H1 (cell line): Measurements from ENCODE around the gene ITPR1. TPM values are rescaled to one million over a fixed set of nuclear protein-coding genes. Genes with fewer than 3 reads are reported as not detected.

Experiments
- CTCF ChIA-PET: fragments of 300-600 bp; sonication (Branson Sonifier 250); formaldehyde crosslinking; loops from one replicate; lab custom pipeline; 2021; ENCODE audit not compliant: partially characterized antibody; lab: Charles Lee
- POLR2A ChIA-PET: fragments of 300-600 bp; sonication (Branson Sonifier 250); formaldehyde crosslinking; loops from one replicate; lab custom pipeline; 2021; ENCODE audit warnings: inconsistent platforms; ENCODE audit not compliant: partially characterized antibody; lab: Charles Lee
- DNase-seq, 2 experiments: peaks; one replicate each; pipeline versions ENCODE4 v3.0.0 to v3.0.0-alpha.2; 2010 to 2022; ENCODE audit warnings: low spot score in 2 of 2, low read depth in 1 of 2, mixed read lengths in 1 of 2
- FAIRE-seq: peaks from 2 replicates; lab custom pipeline; 2011; peaks lifted over from hg19 to GRCh38; lab: Jason Lieb, UNC
- H2AFZ ChIP-seq: 2 replicates; pipeline ENCODE4 v1.8.1; 2012; ENCODE audit warnings: low read length, inconsistent platforms
- H2AK5ac ChIP-seq: 2 replicates; pipeline ENCODE4 v1.6.1; 2013; ENCODE audit warnings: low read depth, low read length
- H2BK120ac ChIP-seq: replicated peaks from 2 replicates; pipeline ENCODE3; 2013; ENCODE audit warnings: low read depth, low read length, inconsistent platforms
- H2BK12ac ChIP-seq: 2 replicates; pipeline ENCODE4 v1.6.1; 2013; ENCODE audit warnings: low read depth, low read length
- H2BK15ac ChIP-seq: 2 replicates; pipeline ENCODE4 v1.6.1; 2013; ENCODE audit warnings: low read length
- H2BK20ac ChIP-seq: 2 replicates; pipeline ENCODE4 v1.6.1; 2013; ENCODE audit warnings: low read length
- H2BK5ac ChIP-seq: 2 replicates; pipeline ENCODE4 v1.6.1; 2013; ENCODE audit warnings: low read depth, low read length
- H3K14ac ChIP-seq: 2 replicates; pipeline ENCODE4 v1.6.1; 2013; ENCODE audit warnings: inconsistent platforms; ENCODE audit not compliant: insufficient read length
- H3K18ac ChIP-seq: 2 replicates; pipeline ENCODE4 v1.6.1; 2013; ENCODE audit warnings: low read length; ENCODE audit errors: extremely low read depth
- H3K23ac ChIP-seq: 2 replicates; pipeline ENCODE4 v1.6.1; 2013; ENCODE audit warnings: inconsistent platforms; ENCODE audit not compliant: insufficient read length
- H3K23me2 ChIP-seq: 2 replicates; pipeline ENCODE4 v1.6.1; 2013; ENCODE audit warnings: low read depth, low read length
- H3K27ac ChIP-seq: 2 replicates; pipeline ENCODE4 v1.6.1; 2011; ENCODE audit warnings: low read depth, low read length, inconsistent platforms
- H3K27me3 ChIP-seq, 4 experiments: replicated peaks in 1 of 4; 1 replicate in 1 of 4; 2 replicates in 3 of 4; pipeline versions ENCODE4 v1.6.1 to v1.8.1; 2011 to 2013; ENCODE audit warnings: low read length in 3 of 4, mild to moderate bottlenecking in 3 of 4, inconsistent platforms in 2 of 4, mixed read lengths in 2 of 4, moderate library complexity in 1 of 4; ENCODE audit not compliant: control insufficient read depth in 3 of 4, insufficient read depth in 3 of 4; ENCODE audit errors: extremely low read depth in 1 of 4
- H3K36me3 ChIP-seq, 4 experiments: 2 replicates each; pipeline versions ENCODE4 v1.6.1 to v1.8.1; 2011 to 2013; ENCODE audit warnings: mild to moderate bottlenecking in 4 of 4, low read length in 3 of 4, moderate library complexity in 2 of 4, control low read depth in 1 of 4, inconsistent platforms in 1 of 4; ENCODE audit not compliant: insufficient read depth in 4 of 4, control insufficient read depth in 2 of 4
- H3K4ac ChIP-seq: replicated peaks from 2 replicates; pipeline ENCODE3; 2013; ENCODE audit warnings: low read length, low read depth, mixed read lengths, inconsistent platforms; ENCODE audit not compliant: insufficient read length
- H3K4me1 ChIP-seq, 4 experiments: replicated peaks in 1 of 4; 1 replicate in 1 of 4; 2 replicates in 3 of 4; pipeline versions ENCODE4 v1.6.1 to v1.8.1; 2011 to 2013; ENCODE audit warnings: low read length in 3 of 4, inconsistent platforms in 2 of 4, mixed read lengths in 1 of 4; ENCODE audit not compliant: insufficient read depth in 4 of 4, control insufficient read depth in 3 of 4
- H3K4me2 ChIP-seq, 2 experiments: 2 replicates each; pipeline versions ENCODE4 v1.6.1 to v1.8.1; 2011 to 2013; ENCODE audit warnings: low read depth in 2 of 2, low read length in 2 of 2, control low read depth in 1 of 2, inconsistent platforms in 1 of 2, mild to moderate bottlenecking in 1 of 2; ENCODE audit not compliant: insufficient read depth in 1 of 2
- H3K4me3 ChIP-seq, 4 experiments: fragments of 200-600, 300-600 bp in 1 of 4; sonication (generic), shearing (Covaris generic), sonication (Bioruptor Twin) in 1 of 4; 2 replicates each; pipeline versions ENCODE4 v1.5.1 to v1.8.1; 2011 to 2016; ENCODE audit warnings: low read length in 4 of 4, low read depth in 3 of 4, control low read depth in 2 of 4, inconsistent platforms in 2 of 4, mild to moderate bottlenecking in 2 of 4, mixed read lengths in 1 of 4, moderate library complexity in 1 of 4; ENCODE audit not compliant: insufficient read depth in 2 of 4; ENCODE audit errors: extremely low read depth in 1 of 4
- H3K56ac ChIP-seq: replicated peaks from 2 replicates; pipeline ENCODE3; 2013; ENCODE audit warnings: low read depth, mild to moderate bottlenecking, mixed read lengths, low read length, inconsistent platforms; ENCODE audit not compliant: insufficient read length
- H3K79me1 ChIP-seq: 2 replicates; pipeline ENCODE4 v1.6.1; 2013; ENCODE audit warnings: low read depth, low read length, control low read depth
- H3K79me2 ChIP-seq, 2 experiments: 2 replicates each; pipeline versions ENCODE4 v1.6.1 to v1.8.1; 2012 to 2013; ENCODE audit warnings: low read length in 2 of 2, mild to moderate bottlenecking in 2 of 2, inconsistent platforms in 1 of 2; ENCODE audit not compliant: insufficient read depth in 2 of 2, control insufficient read depth in 1 of 2
- H3K9ac ChIP-seq, 4 experiments: replicated peaks in 1 of 4; 1 replicate in 1 of 4; 2 replicates in 3 of 4; pipeline versions ENCODE4 v1.6.1 to v1.8.1; 2011 to 2013; ENCODE audit warnings: low read depth in 3 of 4, low read length in 3 of 4, control low read depth in 2 of 4, mild to moderate bottlenecking in 2 of 4, moderate library complexity in 2 of 4, inconsistent platforms in 1 of 4; ENCODE audit errors: extremely low read depth in 1 of 4
- H3K9me3 ChIP-seq, 2 experiments: 2 replicates each; pipeline versions ENCODE4 v1.6.1 to v1.8.1; 2012 to 2013; ENCODE audit warnings: mild to moderate bottlenecking in 2 of 2, moderate library complexity in 2 of 2, control low read depth in 1 of 2, inconsistent platforms in 1 of 2, low read depth in 1 of 2, low read length in 1 of 2, mixed read lengths in 1 of 2; ENCODE audit not compliant: insufficient read depth in 2 of 2
- H4K20me1 ChIP-seq, 2 experiments: replicated peaks in 1 of 2; 2 replicates each; pipeline versions ENCODE3 to v1.8.1; 2011 to 2013; ENCODE audit warnings: inconsistent platforms in 2 of 2, low read length in 2 of 2, mild to moderate bottlenecking in 1 of 2; ENCODE audit not compliant: insufficient read depth in 2 of 2, control insufficient read depth in 1 of 2
- H4K5ac ChIP-seq: 2 replicates; pipeline ENCODE4 v1.6.1; 2013; ENCODE audit warnings: low read length, low read depth, mixed read lengths, inconsistent platforms; ENCODE audit not compliant: insufficient read length
- H4K8ac ChIP-seq: 2 replicates; pipeline ENCODE4 v1.8.0; 2013; ENCODE audit warnings: mild to moderate bottlenecking, moderate library complexity, low read length, inconsistent platforms; ENCODE audit not compliant: insufficient read depth; ENCODE audit errors: extremely low read depth
- H4K91ac ChIP-seq: replicated peaks from 2 replicates; pipeline ENCODE3; 2013; ENCODE audit warnings: low read length, mixed read lengths, inconsistent platforms; ENCODE audit not compliant: insufficient read length
- ATF2 ChIP-seq: IDR thresholded peaks from 2 replicates; pipeline ENCODE4 v1.6.1; 2012; ENCODE audit warnings: low read length, inconsistent platforms
- ATF3 ChIP-seq: IDR thresholded peaks from 2 replicates; pipeline ENCODE4 v1.6.1; 2011; ENCODE audit warnings: low read depth, mild to moderate bottlenecking, low read length; ENCODE audit not compliant: insufficient read depth
- BACH1 ChIP-seq: IDR thresholded peaks from 2 replicates; pipeline ENCODE4 v1.6.1; 2012; ENCODE audit warnings: low read length, improper control_type of control experiment
- CBX8 ChIP-seq: fragments of 300-800, 300-1000 bp; sonication (generic); IDR thresholded peaks from 2 replicates; pipeline ENCODE4 v1.7.1; 2016; ENCODE audit warnings: low read depth, low read length, borderline replicate concordance
- HDAC6 ChIP-seq: IDR thresholded peaks from one replicate; pipeline ENCODE4 v1.7.1; 2012; ENCODE audit warnings: low read depth, mild to moderate bottlenecking, inconsistent platforms, low read length, moderate library complexity
- MAFK ChIP-seq: IDR thresholded peaks from 2 replicates; pipeline ENCODE4 v1.6.1; 2012; ENCODE audit warnings: low read depth, mild to moderate bottlenecking, improper control_type of control experiment, low read length
- POLR2AphosphoS5 ChIP-seq: IDR thresholded peaks from 2 replicates; pipeline ENCODE4 v1.6.1; 2011; ENCODE audit warnings: low read depth, low read length
- RFX5 ChIP-seq: IDR thresholded peaks from 2 replicates; pipeline ENCODE4 v1.6.1; 2011; ENCODE audit warnings: low read depth, low read length, improper control_type of control experiment, borderline replicate concordance
- RXRA ChIP-seq: IDR thresholded peaks from 2 replicates; pipeline ENCODE4 v1.6.1; 2011; ENCODE audit warnings: low read depth, mild to moderate bottlenecking, low read length, moderate library complexity; ENCODE audit not compliant: insufficient read depth
- SIN3A ChIP-seq, 2 experiments: IDR thresholded peaks in 1 of 2; conservative IDR thresholded peaks in 1 of 2; 2 replicates each; pipeline ENCODE4 v1.6.1; 2011 to 2012; ENCODE audit warnings: low read length in 2 of 2, improper control_type of control experiment in 1 of 2, low read depth in 1 of 2, mild to moderate bottlenecking in 1 of 2
- SRF ChIP-seq: IDR thresholded peaks from 2 replicates; pipeline ENCODE4 v1.6.1; 2011; ENCODE audit warnings: mild to moderate bottlenecking, low read depth, low read length, moderate library complexity
- WGBS, 2 experiments: shearing (Covaris generic) in 1 of 2; methylation state at CpG; one replicate each; pipeline versions ENCODE4 v1.1.6 to v1.1.7; 2013 to 2015; ENCODE audit warnings: low lambda C conversion rate in 2 of 2, mixed read lengths in 2 of 2, inconsistent platforms in 1 of 2, low coverage in 1 of 2, missing lambda C conversion rate in 1 of 2; ENCODE audit not compliant: insufficient replicate concordance in 2 of 2, insufficient coverage in 1 of 2, insufficient read length in 1 of 2; ENCODE audit errors: extremely low coverage in 1 of 2, missing lambda C conversion rate in 1 of 2; 5-methylcytosine and 5-hydroxymethylcytosine counted together
- polyA plus RNA-seq, 7 experiments: library from polyadenylated mRNA; depleted of rRNA in 3 of 7; stranded (reverse) in 5 of 7; unstranded in 2 of 7; fragments of >200 nt in 5 of 7; fragments of 200-250 nt in 2 of 7; gene quantifications; 1 replicate in 5 of 7; 2 replicates in 1 of 7; 4 replicates in 1 of 7; pipeline versions ENCODE4 v1.2.1 to v1.2.3, GENCODE V29; 2011 to 2013; ENCODE audit warnings: missing spikeins in 2 of 7, mixed read lengths in 2 of 7
- total RNA-seq: library from RNA; stranded (reverse); fragmentation: NEBNext Ultra II Directional; extraction: Animal tissue kit (Norgen Biotek cat#: 25700); gene quantifications from 2 replicates; pipeline ENCODE4 v1.2.1, GENCODE V29; 2021
- TF ChIP-seq, protein P1 (sequence below): IDR thresholded peaks from 2 replicates; pipeline ENCODE4 v1.6.1; 2012; ENCODE audit warnings: inconsistent platforms

The ITPR1 gene
- total and polyA plus RNA-seq, 2 of the 8 experiments (the other 6 are each of a cell fraction or from before 2014, with no cell fraction given) = 2.5 to 16.3 TPM

GRCh38 chr3:4600493-4600892, 107.3 kb downstream of the ITPR1 start:
- H3K79me2 ChIP-seq = no peaks in the 10 kb centered on the region; a peak in 1 of 4 replicates
- no peak overlapping the region for H2AK5ac ChIP-seq
- H2BK120ac ChIP-seq = no peak overlapping the region
- no peak overlapping the region for H3K56ac ChIP-seq
- H3K27ac ChIP-seq = no peak overlapping the region
- H3K4me1 ChIP-seq = peaks cover 3 to 15% (median 8%) of the 10 kb centered on the region in 4 experiments; a peak in 4 of 7 replicates
- H2BK12ac ChIP-seq = no peak overlapping the region
- no peak overlapping the region for H3K23ac ChIP-seq
- H2BK5ac ChIP-seq = no peak overlapping the region
- H3K4me3 ChIP-seq = no peak overlapping the region
- no peaks in the 10 kb centered on the region for H4K20me1 ChIP-seq
- no peak overlapping the region for H2BK15ac ChIP-seq
- H4K8ac ChIP-seq = no peak overlapping the region
- no peak overlapping the region for H3K18ac ChIP-seq
- H3K79me1 ChIP-seq = no peaks in the 10 kb centered on the region
- FAIRE-seq = no peak
- no peak overlapping the region for H3K4me2 ChIP-seq
- POLR2A ChIA-PET = no interaction called here
- no peaks in the 10 kb centered on the region for H3K36me3 ChIP-seq
- H3K9me3 ChIP-seq = no peaks in the 10 kb centered on the region
- no peak overlapping the region for H2AFZ ChIP-seq
- H4K91ac ChIP-seq = no peak overlapping the region
- H3K4ac ChIP-seq = no peak overlapping the region
- WGBS, 2 experiments = 91% methylated on average over 6 of the region's 6 CpGs; no CpG with 5 or more reads in 1 of the 2 experiments
- no peak overlapping the region for H3K14ac ChIP-seq
- DNase-seq = no peak
- H3K27me3 ChIP-seq = no peaks in the 10 kb centered on the region
- no peaks in the 10 kb centered on the region for H3K23me2 ChIP-seq
- no peak overlapping the region for H4K5ac ChIP-seq
- H2BK20ac ChIP-seq = no peak overlapping the region
- H3K9ac ChIP-seq = no peak overlapping the region
- CTCF ChIA-PET = interaction anchor here (0.6 to 2.2 kb wide), 3 partner anchors 8 to 603 kb away, joined by 3 to 6 read pairs (median 3); no protein-coding TSS in a partner anchor
- TF ChIP-seq SIN3A (conservative IDR thresholded peaks at IDR 0.05 in 1 of 2, IDR thresholded peaks at IDR 0.05 in 1 of 2; ENCODE audit: low read depth in 1 of 2, low read length in 2 of 2) = no peak
- no peak for TF ChIP-seq POLR2AphosphoS5
- TF ChIP-seq RXRA = no peak
- no peak for TF ChIP-seq RFX5
- TF ChIP-seq ATF2 = no peak
- TF ChIP-seq, protein P1, sequence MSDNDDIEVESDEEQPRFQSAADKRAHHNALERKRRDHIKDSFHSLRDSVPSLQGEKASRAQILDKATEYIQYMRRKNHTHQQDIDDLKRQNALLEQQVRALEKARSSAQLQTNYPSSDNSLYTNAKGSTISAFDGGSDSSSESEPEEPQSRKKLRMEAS = no peak
- TF ChIP-seq BACH1 = no peak
- TF ChIP-seq ATF3 = no peak
- TF ChIP-seq MAFK = no peak
- TF ChIP-seq SRF = no peak
- TF ChIP-seq HDAC6 = no peak
- TF ChIP-seq CBX8 = no peak
